PC-9 (cell line): ENCODE measurements around the gene CAPN7.
"Not testable (repeated sequence)": the region's sequence is repeated elsewhere in the genome, so short reads cannot be mapped to it uniquely, and the experiment has no call there.

Experiments
- EZH2 ChIP-seq: fragments of 200-600 bp; sonication (generic); IDR thresholded peaks from 2 replicates; pipeline ENCODE4 v1.8.0; 2017; ENCODE audit warnings: antibody characterized with exemption, low read depth
- TF ChIP-seq, protein P1 (sequence below): fragments of 200-600 bp; sonication (generic); conservative IDR thresholded peaks from 2 replicates; pipeline ENCODE4 v1.6.1; 2017; ENCODE audit warnings: mixed run types, antibody characterized with exemption, mild to moderate bottlenecking, moderate library complexity

DNA sequence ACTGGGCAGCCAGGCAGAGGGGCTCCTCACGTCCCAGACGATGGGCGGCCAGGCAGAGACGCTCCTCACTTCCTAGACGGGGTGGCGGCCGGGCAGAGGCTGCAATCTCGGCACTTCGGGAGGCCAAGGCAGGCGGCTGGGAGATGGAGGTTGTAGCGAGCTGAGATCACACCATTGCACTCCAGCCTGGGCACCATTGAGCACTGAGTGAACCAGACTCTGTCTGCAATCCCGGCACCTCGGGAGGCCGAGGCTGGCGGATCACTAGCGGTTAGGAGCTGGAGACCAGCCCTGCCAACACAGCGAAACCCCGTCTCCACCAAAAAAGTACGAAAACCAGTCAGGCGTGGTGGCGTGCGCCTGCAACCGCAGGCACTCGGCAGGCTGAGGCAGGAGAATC lies 42.4 kb upstream of the CAPN7 start:
- TF ChIP-seq, protein P1, sequence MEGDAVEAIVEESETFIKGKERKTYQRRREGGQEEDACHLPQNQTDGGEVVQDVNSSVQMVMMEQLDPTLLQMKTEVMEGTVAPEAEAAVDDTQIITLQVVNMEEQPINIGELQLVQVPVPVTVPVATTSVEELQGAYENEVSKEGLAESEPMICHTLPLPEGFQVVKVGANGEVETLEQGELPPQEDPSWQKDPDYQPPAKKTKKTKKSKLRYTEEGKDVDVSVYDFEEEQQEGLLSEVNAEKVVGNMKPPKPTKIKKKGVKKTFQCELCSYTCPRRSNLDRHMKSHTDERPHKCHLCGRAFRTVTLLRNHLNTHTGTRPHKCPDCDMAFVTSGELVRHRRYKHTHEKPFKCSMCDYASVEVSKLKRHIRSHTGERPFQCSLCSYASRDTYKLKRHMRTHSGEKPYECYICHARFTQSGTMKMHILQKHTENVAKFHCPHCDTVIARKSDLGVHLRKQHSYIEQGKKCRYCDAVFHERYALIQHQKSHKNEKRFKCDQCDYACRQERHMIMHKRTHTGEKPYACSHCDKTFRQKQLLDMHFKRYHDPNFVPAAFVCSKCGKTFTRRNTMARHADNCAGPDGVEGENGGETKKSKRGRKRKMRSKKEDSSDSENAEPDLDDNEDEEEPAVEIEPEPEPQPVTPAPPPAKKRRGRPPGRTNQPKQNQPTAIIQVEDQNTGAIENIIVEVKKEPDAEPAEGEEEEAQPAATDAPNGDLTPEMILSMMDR: not testable (repeated sequence)
- not testable (repeated sequence) for TF ChIP-seq EZH2
